HFFc6 (cell line): ENCODE results near the gene PRR18. TPM values are rescaled to one million over a fixed set of nuclear protein-coding genes. Genes with fewer than 3 reads are reported as not detected.

Experiments used
- DNase-seq: peaks from one replicate; pipeline ENCODE4 v3.0.0-alpha.2; 2018
- H3K27ac Mint-ChIP-seq: 2 replicates; pipeline ENCODE4 v1.8.0; 2020; ENCODE audit warnings: mild to moderate bottlenecking, mixed read lengths
- H3K27me3 Mint-ChIP-seq: 2 replicates; pipeline ENCODE4 v1.8.0; 2021; ENCODE audit warnings: mild to moderate bottlenecking, moderate library complexity, mixed read lengths; ENCODE audit not compliant: insufficient read depth
- H3K36me3 Mint-ChIP-seq: 2 replicates; pipeline ENCODE4 v1.8.0; 2021; ENCODE audit warnings: low read depth, mixed read lengths
- H3K4me1 Mint-ChIP-seq: 2 replicates; pipeline ENCODE4 v1.8.0; 2020; ENCODE audit warnings: low read depth, mixed read lengths
- H3K4me3 Mint-ChIP-seq: 2 replicates; pipeline ENCODE4 v1.8.0; 2020; ENCODE audit warnings: mild to moderate bottlenecking, moderate library complexity, mixed read lengths
- H3K9me3 Mint-ChIP-seq: 2 replicates; pipeline ENCODE4 v1.8.0; 2020; ENCODE audit warnings: mild to moderate bottlenecking, mixed read lengths
- CTCF ChIP-seq: fragments of 200-600 bp; sonication (generic); IDR thresholded peaks from 2 replicates; pipeline ENCODE4 v1.5.0; 2021; ENCODE audit warnings: antibody characterized with exemption, mild to moderate bottlenecking
- total RNA-seq, 6 experiments: library from RNA; stranded (reverse); fragmentation: NEBNext Ultra II Directional; extraction: Animal tissue kit (Norgen Biotek cat#: 25700); gene quantifications; 2 replicates in 1 of 6; 3 replicates in 5 of 6; pipeline ENCODE4 v1.2.3, GENCODE V29; 2021

PRR18 gene
- total RNA-seq, 6 experiments from 2014 or later = not detected

- H3K27ac Mint-ChIP-seq = no peak overlapping the region
- H3K4me3 Mint-ChIP-seq = no peak overlapping the region
- H3K27me3 Mint-ChIP-seq = peaks cover 29% of the 10 kb centered on the region
- TF ChIP-seq CTCF = no peak
- H3K36me3 Mint-ChIP-seq = no peaks in the 10 kb centered on the region
- no peaks in the 10 kb centered on the region for H3K4me1 Mint-ChIP-seq
- DNase-seq = no peak
- H3K9me3 Mint-ChIP-seq = no peaks in the 10 kb centered on the region
Measured at GRCh38 chr6:166306378-166307081, 1.7 kb downstream of the PRR18 start.

- Mint-ChIP-seq H3K9me3 (no peaks in the 10 kb centered on the region), H3K27me3 (peaks cover 27% of the 10 kb centered on the region), H3K4me3 (no peak overlapping the region), H3K36me3 (no peaks in the 10 kb centered on the region), H3K27ac (no peak overlapping the region), H3K4me1 (no peaks in the 10 kb centered on the region)
- no peak for DNase-seq
- TF ChIP-seq CTCF = no peak
Measured at GRCh38 chr6:166305562-166306117, 2.6 kb downstream of the PRR18 start.

- no peaks in the 10 kb centered on the region for H3K4me1 Mint-ChIP-seq
- H3K9me3 Mint-ChIP-seq = no peaks in the 10 kb centered on the region
- no peak for DNase-seq
- H3K36me3 Mint-ChIP-seq = no peaks in the 10 kb centered on the region
- H3K27me3 Mint-ChIP-seq = peaks cover 22% of the 10 kb centered on the region
- H3K4me3 Mint-ChIP-seq = no peak overlapping the region
- no peak overlapping the region for H3K27ac Mint-ChIP-seq
- no peak for TF ChIP-seq CTCF
Measured at GRCh38 chr6:166304106-166304505, 4.1 kb downstream of the PRR18 start.

GRCh38 chr6:166301611-166302529 is 6.3 kb downstream of the PRR18 start:
- TF ChIP-seq CTCF = no peak
- Mint-ChIP-seq H3K27ac (no peak overlapping the region), H3K9me3 (no peaks in the 10 kb centered on the region), H3K4me1 (no peaks in the 10 kb centered on the region), H3K27me3 (peaks cover 17% of the 10 kb centered on the region), H3K4me3 (no peak overlapping the region), H3K36me3 (no peaks in the 10 kb centered on the region)
- no peak for DNase-seq

GRCh38 chr6:166300357-166300987 is 7.7 kb downstream of the PRR18 start:
- Mint-ChIP-seq H3K27ac (no peak overlapping the region), H3K4me3 (no peak overlapping the region), H3K36me3 (no peaks in the 10 kb centered on the region), H3K4me1 (no peaks in the 10 kb centered on the region), H3K27me3 (peaks cover 14% of the 10 kb centered on the region), H3K9me3 (no peaks in the 10 kb centered on the region)
- no peak for DNase-seq
- TF ChIP-seq CTCF = no peak
